HS-27A (cell line): Measurements from ENCODE around the gene TBC1D3I.
"Not testable (repeated sequence)": the region's sequence is repeated elsewhere in the genome, so short reads cannot be mapped to it uniquely, and the experiment has no call there.

ENCODE experiments used
- DNase-seq: peaks from one replicate; pipeline ENCODE4 v3.0.0-alpha.2; 2012; ENCODE audit warnings: low read depth, missing footprints

TBC1D3I gene

GRCh38 chr17:36206486-36206821 lies 57.9 kb downstream of the TBC1D3I start:
- DNase-seq = not testable (repeated sequence)

- DNase-seq = no peak
Observed at GRCh38 chr17:36205637-36206485, 58.5 kb downstream of the TBC1D3I start.

GRCh38 chr17:36204724-36205500 lies 59.5 kb downstream of the TBC1D3I start:
- no peak for DNase-seq
